Measurements from ENCODE around the gene ZNF319.

Gene ZNF319

GRCh38 chr16:57999971-58000705 is at the start of gene ZNF319:
Gene ZNF319 (minus strand): TSS chr16:58000672. CDS start chr16:57998265, 2,407 bp downstream.
- no peak for DNase-seq

GRCh38 chr16:58049232-58050185 is 49.0 kb upstream of the ZNF319 start:
- DNase-seq: no peak

- no peak for DNase-seq
Measured at GRCh38 chr16:58048494-58049231, 48.2 kb upstream of the ZNF319 start.

- no peak for DNase-seq
Measured at GRCh38 chr16:58047557-58048348, 47.3 kb upstream of the ZNF319 start.

- no peak for DNase-seq
Measured at GRCh38 chr16:58046936-58047335, 46.5 kb upstream of the ZNF319 start.

GRCh38 chr16:58046054-58046881 is 45.8 kb upstream of the ZNF319 start:
- DNase-seq: no peak

- no peak for DNase-seq
Measured at GRCh38 chr16:58045096-58045495, 44.6 kb upstream of the ZNF319 start.

GRCh38 chr16:58044266-58045019 is 44.0 kb upstream of the ZNF319 start:
- DNase-seq: no peak

- DNase-seq: no peak
Measured at GRCh38 chr16:58043571-58044155, 43.2 kb upstream of the ZNF319 start.

GRCh38 chr16:58042886-58043515 is 42.5 kb upstream of the ZNF319 start:
- no peak for DNase-seq

GRCh38 chr16:58042001-58042885 is 41.8 kb upstream of the ZNF319 start:
- DNase-seq: no peak

GRCh38 chr16:58041628-58041955 is 41.1 kb upstream of the ZNF319 start:
- no peak for DNase-seq

- DNase-seq: no peak
Measured at GRCh38 chr16:58040945-58041627, 40.6 kb upstream of the ZNF319 start.

- DNase-seq: no peak
Measured at GRCh38 chr16:58040496-58040846, 40.0 kb upstream of the ZNF319 start.

GRCh38 chr16:58039829-58040495 is 39.5 kb upstream of the ZNF319 start:
- DNase-seq: no peak

- DNase-seq: no peak
Measured at GRCh38 chr16:58038219-58038641, 37.8 kb upstream of the ZNF319 start.

- no peak for DNase-seq
Measured at GRCh38 chr16:58037365-58038057, 37.0 kb upstream of the ZNF319 start.
